Central memory CD8-positive, alpha-beta T cell (primary cell): ENCODE measurements around the gene CHST11.
A peak's percentile ranks its signal among the peaks of the same experiment; 100 is the strongest.
"Not testable (repeated sequence)": the region's sequence is repeated elsewhere in the genome, so short reads cannot be mapped to it uniquely, and the experiment has no call there.

ENCODE experiments used
- ATAC-seq: fragments of 150-1000 bp; cut with Tn5 transposase; replicated peaks from 2 replicates; pipeline ENCODE4 v1.10.0; 2022; ENCODE audit warnings: mild to moderate bottlenecking, moderate FRiP score, moderate number of reproducible peaks; ENCODE audit not compliant: poor library complexity, severe bottlenecking; ENCODE audit errors: extremely low read depth
- DNase-seq, 2 donors: peaks; one replicate each; pipeline ENCODE4 v3.0.0; 2021; ENCODE audit warnings: low spot score in 2 of 2
- H3K27ac Mint-ChIP-seq: one replicate; pipeline ENCODE4 v1.8.0; 2022; ENCODE audit warnings: low read depth, mild to moderate bottlenecking, moderate library complexity, mixed read lengths
- H3K27me3 Mint-ChIP-seq: one replicate; pipeline ENCODE4 v1.8.0; 2022; ENCODE audit warnings: mixed read lengths
- H3K36me3 Mint-ChIP-seq: one replicate; pipeline ENCODE4 v1.8.0; 2022; ENCODE audit warnings: mild to moderate bottlenecking, moderate library complexity, mixed read lengths; ENCODE audit not compliant: insufficient read depth
- H3K4me1 Mint-ChIP-seq: one replicate; pipeline ENCODE4 v1.8.0; 2022; ENCODE audit warnings: mixed read lengths
- H3K4me3 Mint-ChIP-seq: one replicate; pipeline ENCODE4 v1.8.0; 2022; ENCODE audit warnings: mild to moderate bottlenecking, moderate library complexity, mixed read lengths
- H3K9me3 Mint-ChIP-seq: one replicate; pipeline ENCODE4 v1.8.0; 2022; ENCODE audit warnings: mixed read lengths

CHST11 gene

DNA sequence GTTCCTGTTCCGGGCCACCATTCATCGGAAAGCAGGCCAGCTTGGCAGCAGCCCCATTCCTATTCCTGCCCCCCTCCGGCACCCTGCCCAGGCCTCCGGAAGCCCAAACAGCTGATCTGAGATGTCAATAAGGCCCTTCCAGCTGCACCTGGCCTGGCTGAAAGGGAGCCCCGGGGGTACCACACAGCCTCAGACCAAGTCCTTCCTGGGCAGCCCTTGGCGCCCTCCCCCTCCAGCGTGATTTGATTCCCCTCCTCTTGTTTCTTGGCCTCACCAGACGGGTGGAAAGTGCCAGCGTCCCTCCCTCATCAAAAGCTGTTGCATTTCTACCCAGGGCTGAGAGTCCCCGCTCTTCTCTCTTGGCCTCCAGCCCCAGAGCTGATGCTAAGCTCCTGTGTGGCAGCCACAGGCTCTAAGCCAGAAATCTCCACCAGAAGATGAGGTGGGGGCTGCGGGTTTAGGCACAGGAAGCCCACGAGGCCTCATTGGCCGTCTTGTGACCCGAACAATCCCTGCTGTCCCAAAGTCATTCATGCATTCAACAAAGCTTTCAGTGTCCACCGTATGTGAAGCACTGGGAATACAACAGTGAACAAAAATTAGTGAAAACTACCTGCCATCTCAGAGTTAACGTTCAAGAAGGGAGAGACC, 285.9 kb downstream of the CHST11 start:
- ATAC-seq: no peak
- H3K36me3 Mint-ChIP-seq: peaks cover 10% of the 10 kb centered on the region
- H3K4me3 Mint-ChIP-seq: no peak overlapping the region
- peaks cover 87% of the 10 kb centered on the region for H3K4me1 Mint-ChIP-seq
- no peak overlapping the region for H3K27ac Mint-ChIP-seq
- H3K9me3 Mint-ChIP-seq: no peaks in the 10 kb centered on the region
- no peaks in the 10 kb centered on the region for H3K27me3 Mint-ChIP-seq
- DNase-seq: no peak

DNA sequence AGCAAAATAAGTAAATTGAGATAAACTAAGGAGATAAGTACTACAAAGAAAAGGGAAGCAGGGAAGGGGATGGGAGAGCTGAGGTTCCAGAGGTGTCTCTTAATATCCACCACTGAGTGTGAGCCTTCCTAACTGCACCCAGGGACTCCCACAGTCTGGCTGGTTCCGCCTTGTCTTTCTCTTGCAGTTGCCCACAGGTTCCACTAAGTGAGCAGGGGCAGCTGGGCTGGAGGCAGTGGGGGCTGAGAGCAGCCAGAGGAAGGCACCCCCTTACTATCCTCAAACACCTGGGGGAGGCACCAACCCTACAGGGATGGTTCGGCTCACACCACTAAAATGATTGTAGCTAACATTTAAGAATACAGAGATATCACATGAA, 286.4 kb downstream of the CHST11 start:
- peaks cover 7% of the 10 kb centered on the region for H3K36me3 Mint-ChIP-seq

DNA sequence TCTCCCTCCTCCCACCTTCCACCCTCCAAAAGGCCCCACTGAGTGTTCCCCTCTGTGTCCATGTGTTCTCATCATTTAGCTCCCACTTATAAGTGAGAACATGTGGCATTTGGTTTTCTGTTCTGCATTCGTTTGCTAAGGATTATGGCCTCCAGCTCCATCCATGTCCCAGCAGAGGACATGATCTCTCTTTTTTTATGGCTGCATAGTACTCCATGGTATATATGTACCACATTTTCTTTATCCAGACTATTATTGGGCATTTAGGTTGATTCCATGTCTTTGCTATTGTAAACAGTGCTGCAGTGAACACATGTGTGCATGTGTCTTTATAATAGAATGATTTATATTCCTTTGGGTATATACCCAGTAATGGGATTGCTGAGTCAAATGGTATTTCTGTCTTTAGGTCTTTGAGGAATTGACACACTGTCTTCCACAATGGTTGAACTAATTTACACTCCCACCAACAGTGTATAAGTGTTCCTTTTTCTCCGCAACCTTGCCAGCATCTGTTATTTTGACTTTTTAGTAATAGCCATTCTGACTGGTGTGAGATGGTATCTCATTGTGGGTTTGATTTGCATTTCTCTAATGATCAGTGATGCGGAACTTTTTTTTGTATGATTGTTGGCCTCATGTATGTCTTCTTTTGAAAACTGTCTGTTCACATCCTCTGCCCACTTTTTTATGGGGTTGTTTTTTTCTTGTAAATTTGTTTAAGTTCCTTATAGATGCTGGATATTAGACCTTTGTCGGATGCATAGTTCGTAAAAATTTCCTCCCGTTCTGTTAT, 287.2 kb downstream of the CHST11 start:
- H3K27ac Mint-ChIP-seq: peak overlapping the region; percentile 26
- not testable (repeated sequence) for H3K36me3 Mint-ChIP-seq, H3K27me3 Mint-ChIP-seq, H3K4me3 Mint-ChIP-seq, DNase-seq, ATAC-seq, H3K9me3 Mint-ChIP-seq
- H3K4me1 Mint-ChIP-seq: peaks cover 84% of the 10 kb centered on the region

More for the DNA sequence above, 286.4 kb downstream of the CHST11 start:
- Mint-ChIP-seq H3K4me1 (peaks cover 87% of the 10 kb centered on the region), H3K4me3 (no peak overlapping the region), H3K9me3 (no peaks in the 10 kb centered on the region), H3K27ac (no peak overlapping the region), H3K27me3 (no peaks in the 10 kb centered on the region)
- DNase-seq (no peak), ATAC-seq (no peak)

DNA sequence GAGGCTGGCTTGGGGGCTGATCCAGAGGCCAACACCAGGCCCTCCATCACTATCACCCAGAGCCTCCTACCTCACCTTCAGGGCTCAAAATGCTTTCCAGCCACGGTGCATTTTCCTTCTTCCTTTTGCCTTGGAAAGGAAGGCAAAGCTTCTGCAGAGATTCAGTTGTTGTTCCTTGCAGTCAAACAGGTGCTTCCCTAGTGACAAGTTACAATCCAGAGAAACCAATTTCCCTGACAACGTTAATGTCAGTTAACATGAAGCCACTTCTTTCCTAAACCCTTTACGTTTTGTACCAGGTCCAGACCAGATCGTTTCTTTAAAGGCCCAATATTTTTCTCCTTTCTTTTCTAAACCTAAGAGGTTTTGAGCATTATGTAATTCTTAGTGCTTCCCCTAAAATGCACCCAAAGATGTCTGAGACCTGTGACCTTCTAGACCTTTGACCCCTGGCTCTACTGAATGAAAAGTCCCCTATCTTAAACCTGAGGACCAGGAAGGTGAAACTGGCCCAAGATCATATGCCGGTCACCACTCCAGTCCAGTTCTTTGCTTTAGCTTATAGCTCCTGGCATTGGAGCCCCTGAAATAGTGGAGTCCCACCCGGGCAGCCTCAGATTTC, 289.8 kb downstream of the CHST11 start:
- Mint-ChIP-seq H3K27ac (peak overlapping the region; percentile 76), H3K36me3 (peaks cover 4% of the 10 kb centered on the region), H3K4me1 (peaks cover 74% of the 10 kb centered on the region), H3K4me3 (no peak overlapping the region), H3K27me3 (no peaks in the 10 kb centered on the region), H3K9me3 (no peaks in the 10 kb centered on the region)
- DNase-seq (no peak), ATAC-seq (no peak)

DNA sequence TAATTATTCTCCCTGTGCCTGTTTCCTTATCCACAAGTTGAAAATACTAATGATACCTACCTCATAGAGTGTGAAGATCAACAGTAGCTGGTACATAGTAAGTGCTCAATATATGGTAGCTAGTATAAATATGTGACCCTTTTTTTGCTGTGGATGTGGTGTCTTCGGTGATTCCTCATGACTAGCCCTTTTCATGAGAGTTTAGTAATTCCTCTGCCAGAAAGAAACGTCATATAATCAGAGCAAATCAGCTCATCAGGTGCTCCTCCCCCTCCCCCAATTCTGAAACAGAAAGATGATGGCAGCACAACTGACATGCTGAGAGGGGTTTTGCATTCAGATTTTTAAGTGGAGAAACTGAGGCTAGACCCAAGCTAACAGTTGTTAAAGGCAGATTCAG, 290.6 kb downstream of the CHST11 start:
- H3K27me3 Mint-ChIP-seq: no peaks in the 10 kb centered on the region
- H3K9me3 Mint-ChIP-seq: no peaks in the 10 kb centered on the region
- ATAC-seq (no peak), DNase-seq (no peak)
- peaks cover 79% of the 10 kb centered on the region for H3K4me1 Mint-ChIP-seq
- peak overlapping the region; percentile 76 for H3K27ac Mint-ChIP-seq
- peaks cover 4% of the 10 kb centered on the region for H3K36me3 Mint-ChIP-seq
- no peak overlapping the region for H3K4me3 Mint-ChIP-seq

DNA sequence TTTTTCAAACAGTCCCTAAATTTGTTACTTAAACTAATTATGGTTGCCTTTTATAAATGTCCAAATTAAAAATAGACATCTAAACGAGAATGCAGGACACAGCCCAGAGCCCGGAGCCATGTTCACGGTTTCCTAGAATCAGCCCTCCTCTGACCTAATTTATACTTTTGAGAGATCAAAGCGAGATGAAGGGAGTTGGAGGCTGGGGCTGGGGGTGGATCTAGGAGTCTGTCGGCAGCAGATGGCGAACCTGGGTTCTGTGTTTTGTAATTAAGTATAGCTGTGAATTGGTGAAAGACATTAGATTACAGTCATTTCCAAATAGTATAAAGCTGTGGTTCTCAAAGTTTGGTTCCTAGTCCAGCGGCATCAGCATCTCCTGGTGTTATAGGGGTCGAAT, 291.2 kb downstream of the CHST11 start:
- Mint-ChIP-seq H3K27ac (peak overlapping the region; percentile 76), H3K9me3 (no peaks in the 10 kb centered on the region), H3K27me3 (no peaks in the 10 kb centered on the region), H3K36me3 (peaks cover 4% of the 10 kb centered on the region), H3K4me1 (peaks cover 76% of the 10 kb centered on the region), H3K4me3 (no peak overlapping the region)
- DNase-seq: no peak
- ATAC-seq: no peak

DNA sequence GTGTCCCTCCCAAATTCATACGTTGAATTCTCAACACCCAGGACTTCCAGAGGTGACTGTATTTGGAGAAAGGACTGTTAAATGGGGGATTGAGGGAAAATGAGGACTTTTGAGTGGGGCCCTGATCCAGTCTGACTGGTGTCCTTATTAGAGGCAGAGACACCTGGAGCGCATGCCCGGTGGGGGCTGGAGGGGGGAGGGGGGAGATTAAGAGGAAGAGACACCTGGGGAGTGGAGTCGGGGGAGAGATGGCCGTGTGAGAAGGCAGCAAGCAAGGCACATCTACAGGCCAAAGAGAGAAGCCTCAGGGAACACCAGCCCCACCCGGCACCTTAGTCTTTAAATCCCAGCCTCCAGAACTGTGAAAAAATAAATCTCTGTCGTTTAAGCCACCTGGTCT, 291.6 kb downstream of the CHST11 start:
- ATAC-seq (no peak), DNase-seq (no peak)
- Mint-ChIP-seq H3K4me1 (peaks cover 77% of the 10 kb centered on the region), H3K4me3 (no peak overlapping the region), H3K36me3 (peaks cover 4% of the 10 kb centered on the region), H3K27me3 (no peaks in the 10 kb centered on the region), H3K9me3 (no peaks in the 10 kb centered on the region), H3K27ac (peak overlapping the region; percentile 76)

DNA sequence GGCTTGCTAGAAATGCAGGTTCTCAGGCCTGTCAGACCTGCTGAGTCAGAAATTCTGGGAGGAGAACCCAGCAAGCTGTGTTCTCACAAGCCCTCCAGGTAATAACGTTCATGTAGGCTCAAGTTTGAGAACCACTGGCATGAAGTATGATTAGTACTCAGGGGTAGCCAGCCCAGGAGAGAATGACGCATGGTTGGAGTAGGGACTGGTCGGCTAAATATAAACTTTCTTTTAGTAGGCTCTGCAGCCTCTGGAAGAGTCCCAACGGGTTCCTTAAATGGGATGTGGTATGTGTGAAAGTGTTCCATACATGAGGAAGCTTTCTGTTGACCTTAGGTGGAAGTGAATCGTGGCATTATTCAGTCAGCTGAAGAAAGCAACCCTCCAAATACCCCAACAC, 292.0 kb downstream of the CHST11 start:
- H3K4me3 Mint-ChIP-seq: no peak overlapping the region
- no peak for DNase-seq
- peaks cover 80% of the 10 kb centered on the region for H3K4me1 Mint-ChIP-seq
- H3K27ac Mint-ChIP-seq: peak overlapping the region; percentile 76
- ATAC-seq: no peak
- no peaks in the 10 kb centered on the region for H3K9me3 Mint-ChIP-seq
- no peaks in the 10 kb centered on the region for H3K27me3 Mint-ChIP-seq
- H3K36me3 Mint-ChIP-seq: peaks cover 6% of the 10 kb centered on the region

DNA sequence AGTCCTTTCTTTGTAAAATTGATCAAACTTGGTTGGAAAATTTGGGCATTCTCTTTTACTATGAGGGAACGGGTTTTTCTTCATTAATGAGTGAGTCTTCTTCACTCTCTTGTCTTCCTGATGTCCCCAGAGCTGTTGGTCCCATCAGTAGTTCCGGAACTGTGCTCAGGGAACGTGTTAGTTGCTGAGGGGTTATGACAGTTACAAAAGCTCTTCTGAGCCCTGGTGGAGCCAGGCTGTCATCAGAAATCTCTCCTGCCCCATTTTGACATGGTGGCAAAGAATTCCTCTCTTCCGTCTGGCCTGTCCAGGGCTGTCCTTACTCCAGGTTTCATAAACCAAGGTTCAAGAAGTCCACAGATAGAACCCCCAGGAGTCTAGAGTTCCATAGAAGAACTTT, 292.8 kb downstream of the CHST11 start:
- Mint-ChIP-seq H3K4me3 (no peak overlapping the region), H3K4me1 (peaks cover 72% of the 10 kb centered on the region), H3K36me3 (peaks cover 8% of the 10 kb centered on the region)

DNA sequence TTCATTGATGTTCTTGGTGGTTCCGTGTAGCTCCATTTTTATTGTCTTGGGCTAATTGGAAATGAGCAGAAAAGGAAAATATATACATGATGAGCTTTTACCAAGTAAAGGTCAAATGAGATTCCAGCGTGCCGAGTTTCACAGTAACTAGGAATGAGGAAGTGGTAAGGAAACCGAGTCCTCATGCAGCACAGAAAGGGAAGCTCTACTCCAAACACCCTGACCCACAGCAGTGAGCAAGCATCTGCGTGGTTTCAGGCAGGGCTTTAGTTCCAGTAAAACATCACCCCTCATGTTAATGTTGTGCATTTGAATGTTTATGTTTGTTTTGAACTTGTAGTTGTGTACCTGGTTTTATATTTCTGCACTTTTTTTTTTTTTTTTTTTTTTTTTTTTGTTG, 293.3 kb downstream of the CHST11 start:
- Mint-ChIP-seq H3K27ac (peak overlapping the region; percentile 76), H3K9me3 (no peaks in the 10 kb centered on the region), H3K27me3 (no peaks in the 10 kb centered on the region), H3K36me3 (peaks cover 9% of the 10 kb centered on the region), H3K4me3 (no peak overlapping the region), H3K4me1 (peaks cover 68% of the 10 kb centered on the region)
- no peak for ATAC-seq
- DNase-seq: no peak

More for the DNA sequence above, 292.8 kb downstream of the CHST11 start:
- Mint-ChIP-seq H3K27ac (peak overlapping the region; percentile 76), H3K27me3 (no peaks in the 10 kb centered on the region), H3K9me3 (no peaks in the 10 kb centered on the region)
- no peak for DNase-seq
- no peak for ATAC-seq

DNA sequence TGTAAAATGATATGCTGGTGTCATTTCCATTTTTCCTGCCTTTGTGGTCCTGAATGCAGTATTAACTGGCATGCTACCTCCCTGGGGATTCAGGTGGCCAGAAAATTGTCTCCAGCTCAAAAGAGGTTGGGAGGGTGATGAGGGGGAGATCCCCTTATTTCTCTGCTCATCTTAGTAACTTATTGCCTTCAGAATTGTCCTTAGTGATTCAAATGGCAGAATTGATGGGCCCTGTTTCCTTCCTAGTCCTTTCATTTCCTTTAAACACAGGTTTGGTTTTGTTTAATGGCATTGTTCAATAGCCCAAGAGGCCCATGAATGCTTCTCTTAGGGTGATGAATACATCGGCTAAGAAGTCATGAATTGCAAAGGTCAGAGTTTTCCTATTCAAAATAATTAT, 294.4 kb downstream of the CHST11 start:
- H3K36me3 Mint-ChIP-seq: peaks cover 13% of the 10 kb centered on the region
- DNase-seq (no peak), ATAC-seq (no peak)
- peaks cover 59% of the 10 kb centered on the region for H3K4me1 Mint-ChIP-seq
- no peaks in the 10 kb centered on the region for H3K9me3 Mint-ChIP-seq
- no peaks in the 10 kb centered on the region for H3K27me3 Mint-ChIP-seq
- no peak overlapping the region for H3K4me3 Mint-ChIP-seq
- H3K27ac Mint-ChIP-seq: no peak overlapping the region

DNA sequence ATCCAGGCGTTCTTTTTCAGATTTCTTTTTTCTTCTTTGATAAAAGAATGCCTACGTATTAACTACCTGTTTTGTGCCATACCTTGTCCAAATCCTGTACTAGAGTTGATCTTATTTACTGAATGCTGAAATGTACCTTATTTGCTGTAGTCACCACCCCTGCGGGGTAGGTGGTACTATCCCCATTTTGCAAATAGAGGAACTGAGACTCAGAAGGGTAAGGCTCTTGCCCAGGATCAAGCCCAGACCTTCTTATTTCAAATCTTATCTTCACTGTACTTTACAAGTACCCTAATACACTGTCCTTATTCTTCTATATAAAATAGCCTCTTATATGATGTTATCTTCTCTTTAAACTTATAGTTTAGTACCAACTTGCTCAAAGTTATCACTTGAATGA, 294.8 kb downstream of the CHST11 start:
- Mint-ChIP-seq H3K4me3 (no peak overlapping the region), H3K9me3 (no peaks in the 10 kb centered on the region), H3K27me3 (no peaks in the 10 kb centered on the region), H3K36me3 (peaks cover 13% of the 10 kb centered on the region), H3K27ac (peak overlapping the region; percentile 20), H3K4me1 (peaks cover 58% of the 10 kb centered on the region)
- DNase-seq: no peak
- no peak for ATAC-seq

DNA sequence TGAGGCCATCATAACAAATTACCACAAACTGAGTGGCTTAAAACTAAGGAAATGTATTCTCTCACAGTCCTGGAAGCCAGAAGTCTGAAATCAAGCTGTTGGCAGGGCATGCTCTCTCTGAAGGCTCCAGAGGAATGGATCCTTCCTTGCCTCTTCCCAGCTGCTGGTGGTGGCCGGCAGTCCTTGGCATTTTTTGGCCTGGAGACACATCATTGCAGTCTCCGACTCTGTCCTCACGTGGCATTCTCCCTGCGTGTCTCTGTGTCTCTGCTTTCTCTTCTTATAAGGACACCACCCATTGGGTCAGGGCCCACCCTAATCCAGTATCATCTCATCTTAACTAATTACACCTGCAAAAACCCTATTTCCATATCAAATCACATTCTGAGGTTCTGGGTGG, 295.3 kb downstream of the CHST11 start:
- no peaks in the 10 kb centered on the region for H3K27me3 Mint-ChIP-seq
- DNase-seq (no peak), ATAC-seq (no peak)
- H3K9me3 Mint-ChIP-seq: no peaks in the 10 kb centered on the region
- H3K27ac Mint-ChIP-seq: peak overlapping the region; percentile 20
- peaks cover 14% of the 10 kb centered on the region for H3K36me3 Mint-ChIP-seq
- no peak overlapping the region for H3K4me3 Mint-ChIP-seq
- peaks cover 54% of the 10 kb centered on the region for H3K4me1 Mint-ChIP-seq
